Measurements from ENCODE around the gene ANGPTL8. TPM values are rescaled to one million over a fixed set of nuclear protein-coding genes. Genes with fewer than 3 reads are reported as not detected.

The ANGPTL8 gene
- total RNA-seq, 1 experiment from 2014 or later, result not detected

GRCh38 chr19:11191273-11191755 lies 48.1 kb upstream of the ANGPTL8 start:
- in situ Hi-C loops (cut with HindIII; ENCODE audit: low pct_unique_long_range_greater_than_20kb, low sequenced_read_pairs), result no loop called here

GRCh38 chr19:11191934-11192333 lies 47.5 kb upstream of the ANGPTL8 start:
- TF ChIP-seq POLR2AphosphoS5 (IDR thresholded peaks at IDR 0.05; ENCODE audit: low read depth, low read length) (no peak), REST (IDR thresholded peaks at IDR 0.05; ENCODE audit: insufficient read depth in 1 of 2, low read depth in 2 of 2, low read length in 1 of 2) (no peak), SIN3A (IDR thresholded peaks at IDR 0.05; ENCODE audit: borderline replicate concordance, insufficient read depth, low read depth, low read length) (no peak), TCF7L2 (IDR thresholded peaks at IDR 0.05; ENCODE audit: low read depth, low read length) (no peak)
- TF ChIP-seq, protein P1, sequence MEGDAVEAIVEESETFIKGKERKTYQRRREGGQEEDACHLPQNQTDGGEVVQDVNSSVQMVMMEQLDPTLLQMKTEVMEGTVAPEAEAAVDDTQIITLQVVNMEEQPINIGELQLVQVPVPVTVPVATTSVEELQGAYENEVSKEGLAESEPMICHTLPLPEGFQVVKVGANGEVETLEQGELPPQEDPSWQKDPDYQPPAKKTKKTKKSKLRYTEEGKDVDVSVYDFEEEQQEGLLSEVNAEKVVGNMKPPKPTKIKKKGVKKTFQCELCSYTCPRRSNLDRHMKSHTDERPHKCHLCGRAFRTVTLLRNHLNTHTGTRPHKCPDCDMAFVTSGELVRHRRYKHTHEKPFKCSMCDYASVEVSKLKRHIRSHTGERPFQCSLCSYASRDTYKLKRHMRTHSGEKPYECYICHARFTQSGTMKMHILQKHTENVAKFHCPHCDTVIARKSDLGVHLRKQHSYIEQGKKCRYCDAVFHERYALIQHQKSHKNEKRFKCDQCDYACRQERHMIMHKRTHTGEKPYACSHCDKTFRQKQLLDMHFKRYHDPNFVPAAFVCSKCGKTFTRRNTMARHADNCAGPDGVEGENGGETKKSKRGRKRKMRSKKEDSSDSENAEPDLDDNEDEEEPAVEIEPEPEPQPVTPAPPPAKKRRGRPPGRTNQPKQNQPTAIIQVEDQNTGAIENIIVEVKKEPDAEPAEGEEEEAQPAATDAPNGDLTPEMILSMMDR (IDR thresholded peaks at IDR 0.05), result no peak
- BruUV-seq (replicated peaks), result no TSS peak
- Histone ChIP-seq H3K27ac (ENCODE audit: low read length) (no peak overlapping the region), H3K4me1 (ENCODE audit: control insufficient read depth, insufficient read depth, low read length) (peaks cover 9% of the 10 kb centered on the region), H3K4me3 (ENCODE audit: low read depth in 2 of 2, low read length in 2 of 2) (no peak overlapping the region), H3K36me3 (ENCODE audit: control insufficient read depth, insufficient read depth, low read length) (no peaks in the 10 kb centered on the region), H3K27me3 (ENCODE audit: control insufficient read depth, insufficient read depth, low read length) (no peaks in the 10 kb centered on the region), H3K9me3 (ENCODE audit: control insufficient read depth, insufficient read depth, low read depth, low read length) (no peaks in the 10 kb centered on the region)
- CTCF ChIA-PET, result no interaction called here
- in situ Hi-C loops (cut with HindIII; ENCODE audit: low pct_unique_long_range_greater_than_20kb, low sequenced_read_pairs) (no loop called here), intact Hi-C loops (cut with micrococcal nuclease; ENCODE audit: unreplicated experiment) (no loop called here)
- DNase-seq (ENCODE audit: low read depth, low spot score) (no peak), ATAC-seq (no peak)
- POLR2A ChIA-PET, result no interaction called here

More at GRCh38 chr19:11191273-11191755, 48.1 kb upstream of the ANGPTL8 start:
- POLR2A ChIA-PET, result no interaction called here
- CTCF ChIA-PET, result no interaction called here
- Histone ChIP-seq H3K4me1 (ENCODE audit: control insufficient read depth, insufficient read depth, low read length) (peaks cover 9% of the 10 kb centered on the region), H3K4me3 (ENCODE audit: low read depth in 2 of 2, low read length in 2 of 2) (no peak overlapping the region), H3K36me3 (ENCODE audit: control insufficient read depth, insufficient read depth, low read length) (no peaks in the 10 kb centered on the region), H3K27me3 (ENCODE audit: control insufficient read depth, insufficient read depth, low read length) (no peaks in the 10 kb centered on the region), H3K27ac (ENCODE audit: low read length) (no peak overlapping the region), H3K9me3 (ENCODE audit: control insufficient read depth, insufficient read depth, low read depth, low read length) (no peaks in the 10 kb centered on the region)
- ATAC-seq (peak; percentile 78), DNase-seq (ENCODE audit: low read depth, low spot score) (no peak)
- TF ChIP-seq, protein P1 (IDR thresholded peaks at IDR 0.05), result no peak
- TF ChIP-seq SIN3A (IDR thresholded peaks at IDR 0.05; ENCODE audit: borderline replicate concordance, insufficient read depth, low read depth, low read length), result no peak
- TF ChIP-seq POLR2AphosphoS5 (IDR thresholded peaks at IDR 0.05; ENCODE audit: low read depth, low read length), result no peak
- no peak for TF ChIP-seq REST (IDR thresholded peaks at IDR 0.05; ENCODE audit: insufficient read depth in 1 of 2, low read depth in 2 of 2, low read length in 1 of 2)
- TF ChIP-seq TCF7L2 (IDR thresholded peaks at IDR 0.05; ENCODE audit: low read depth, low read length), result no peak
- intact Hi-C loops (cut with micrococcal nuclease; ENCODE audit: unreplicated experiment), result no loop called here
- BruUV-seq (replicated peaks), result no TSS peak

Data from Panc1 (cell line).